A549 (cell line): ENCODE data around the gene C11orf98.
A peak's percentile ranks its signal among the peaks of the same experiment; 100 is the strongest.

Experiments
- CBX8 ChIP-seq: fragments of 200-600 bp; sonication (generic); IDR thresholded peaks from 2 replicates; pipeline ENCODE4 v1.6.1; 2016
- CEBPB ChIP-seq, 2 experiments: fragments of >200 bp in 1 of 2; sonication (Bioruptor Twin) in 1 of 2; formaldehyde crosslinking in 1 of 2; IDR thresholded peaks; 2 replicates each; pipeline ENCODE4 v1.6.1; 2012 to 2016
- HDAC2 ChIP-seq: fragments of 200-600 bp; sonication (generic); IDR thresholded peaks from 2 replicates; pipeline ENCODE4 v1.6.1; 2016
- NFE2L2 ChIP-seq: fragments of 150-350 bp; conservative IDR thresholded peaks from 2 replicates; pipeline ENCODE4 v1.6.1; 2014; ENCODE audit warnings: low read length
- RAD21 ChIP-seq, 2 experiments: fragments of >200 bp in 1 of 2; sonication (Bioruptor Twin) in 1 of 2; formaldehyde crosslinking in 1 of 2; IDR thresholded peaks in 1 of 2; conservative IDR thresholded peaks in 1 of 2; 2 replicates in 1 of 2; 3 replicates in 1 of 2; pipeline ENCODE4 v1.6.1; 2012 to 2018; ENCODE audit warnings: inconsistent platforms in 1 of 2
- RCOR1 ChIP-seq: fragments of 150-350 bp; IDR thresholded peaks from 2 replicates; pipeline ENCODE4 v1.6.1; 2014; ENCODE audit warnings: antibody characterized with exemption, low read length, low read depth
- SMC3 ChIP-seq: fragments of >200 bp; sonication (Bioruptor Twin); formaldehyde crosslinking; IDR thresholded peaks from 3 replicates; pipeline ENCODE4 v1.6.1; 2018; ENCODE audit warnings: inconsistent platforms
- TF ChIP-seq, protein P1 (sequence below): fragments of >200 bp; sonication (Bioruptor Twin); formaldehyde crosslinking; IDR thresholded peaks from 3 replicates; pipeline ENCODE4 v1.5.1; 2016
- TF ChIP-seq, protein P2 (sequence below): fragments of 200-600 bp; sonication (generic); IDR thresholded peaks from 2 replicates; pipeline ENCODE4 v1.6.1; 2016; ENCODE audit warnings: antibody characterized with exemption, mild to moderate bottlenecking, moderate library complexity

DNA sequence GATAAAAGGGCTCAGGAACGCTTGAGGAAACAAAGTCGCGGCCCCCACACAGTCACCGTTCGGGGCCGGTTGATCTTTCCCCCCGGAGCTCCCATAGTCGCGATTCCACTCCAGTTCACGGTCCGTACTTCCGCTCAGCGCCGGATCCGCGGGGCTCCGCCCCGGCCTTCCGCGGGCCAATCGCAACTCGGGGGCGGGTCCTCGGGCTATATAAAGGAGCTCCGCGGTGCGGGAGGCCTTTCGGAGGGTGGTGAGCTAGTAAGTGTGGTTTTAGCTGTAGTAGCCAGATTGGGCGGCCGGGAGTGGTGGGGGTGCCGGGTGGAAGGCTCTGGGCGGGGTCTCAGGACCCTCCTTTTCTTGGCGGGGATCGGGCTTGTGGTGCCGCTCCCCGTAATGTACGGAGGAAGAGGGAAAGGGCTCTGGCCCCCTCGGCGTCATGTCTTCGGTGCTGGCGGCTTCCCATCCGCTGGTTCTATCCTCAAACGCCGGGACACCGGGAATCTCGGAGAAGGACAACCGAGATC, at the start of gene C11orf98, which contains the start of gene CSKMT:
- no peak for TF ChIP-seq CBX8
- no peak for TF ChIP-seq CEBPB (IDR thresholded peaks at IDR 0.05)
- TF ChIP-seq, protein P1, sequence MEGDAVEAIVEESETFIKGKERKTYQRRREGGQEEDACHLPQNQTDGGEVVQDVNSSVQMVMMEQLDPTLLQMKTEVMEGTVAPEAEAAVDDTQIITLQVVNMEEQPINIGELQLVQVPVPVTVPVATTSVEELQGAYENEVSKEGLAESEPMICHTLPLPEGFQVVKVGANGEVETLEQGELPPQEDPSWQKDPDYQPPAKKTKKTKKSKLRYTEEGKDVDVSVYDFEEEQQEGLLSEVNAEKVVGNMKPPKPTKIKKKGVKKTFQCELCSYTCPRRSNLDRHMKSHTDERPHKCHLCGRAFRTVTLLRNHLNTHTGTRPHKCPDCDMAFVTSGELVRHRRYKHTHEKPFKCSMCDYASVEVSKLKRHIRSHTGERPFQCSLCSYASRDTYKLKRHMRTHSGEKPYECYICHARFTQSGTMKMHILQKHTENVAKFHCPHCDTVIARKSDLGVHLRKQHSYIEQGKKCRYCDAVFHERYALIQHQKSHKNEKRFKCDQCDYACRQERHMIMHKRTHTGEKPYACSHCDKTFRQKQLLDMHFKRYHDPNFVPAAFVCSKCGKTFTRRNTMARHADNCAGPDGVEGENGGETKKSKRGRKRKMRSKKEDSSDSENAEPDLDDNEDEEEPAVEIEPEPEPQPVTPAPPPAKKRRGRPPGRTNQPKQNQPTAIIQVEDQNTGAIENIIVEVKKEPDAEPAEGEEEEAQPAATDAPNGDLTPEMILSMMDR = no peak
- TF ChIP-seq HDAC2 = no peak
- no peak for TF ChIP-seq SMC3
- no peak for TF ChIP-seq RCOR1
- TF ChIP-seq, protein P2, sequence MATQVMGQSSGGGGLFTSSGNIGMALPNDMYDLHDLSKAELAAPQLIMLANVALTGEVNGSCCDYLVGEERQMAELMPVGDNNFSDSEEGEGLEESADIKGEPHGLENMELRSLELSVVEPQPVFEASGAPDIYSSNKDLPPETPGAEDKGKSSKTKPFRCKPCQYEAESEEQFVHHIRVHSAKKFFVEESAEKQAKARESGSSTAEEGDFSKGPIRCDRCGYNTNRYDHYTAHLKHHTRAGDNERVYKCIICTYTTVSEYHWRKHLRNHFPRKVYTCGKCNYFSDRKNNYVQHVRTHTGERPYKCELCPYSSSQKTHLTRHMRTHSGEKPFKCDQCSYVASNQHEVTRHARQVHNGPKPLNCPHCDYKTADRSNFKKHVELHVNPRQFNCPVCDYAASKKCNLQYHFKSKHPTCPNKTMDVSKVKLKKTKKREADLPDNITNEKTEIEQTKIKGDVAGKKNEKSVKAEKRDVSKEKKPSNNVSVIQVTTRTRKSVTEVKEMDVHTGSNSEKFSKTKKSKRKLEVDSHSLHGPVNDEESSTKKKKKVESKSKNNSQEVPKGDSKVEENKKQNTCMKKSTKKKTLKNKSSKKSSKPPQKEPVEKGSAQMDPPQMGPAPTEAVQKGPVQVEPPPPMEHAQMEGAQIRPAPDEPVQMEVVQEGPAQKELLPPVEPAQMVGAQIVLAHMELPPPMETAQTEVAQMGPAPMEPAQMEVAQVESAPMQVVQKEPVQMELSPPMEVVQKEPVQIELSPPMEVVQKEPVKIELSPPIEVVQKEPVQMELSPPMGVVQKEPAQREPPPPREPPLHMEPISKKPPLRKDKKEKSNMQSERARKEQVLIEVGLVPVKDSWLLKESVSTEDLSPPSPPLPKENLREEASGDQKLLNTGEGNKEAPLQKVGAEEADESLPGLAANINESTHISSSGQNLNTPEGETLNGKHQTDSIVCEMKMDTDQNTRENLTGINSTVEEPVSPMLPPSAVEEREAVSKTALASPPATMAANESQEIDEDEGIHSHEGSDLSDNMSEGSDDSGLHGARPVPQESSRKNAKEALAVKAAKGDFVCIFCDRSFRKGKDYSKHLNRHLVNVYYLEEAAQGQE = peak; percentile 24
- TF ChIP-seq NFE2L2 = no peak
- TF ChIP-seq RAD21 (conservative IDR thresholded peaks at IDR 0.05 in 1 of 2, IDR thresholded peaks at IDR 0.05 in 1 of 2) = no peak
